ENCODE data around the gene MBNL1.

MBNL1 gene

GRCh38 chr3:152278756-152279427, 10.2 kb downstream of the MBNL1 start:
- DNase-seq = no peak

GRCh38 chr3:152279479-152279878, 10.8 kb downstream of the MBNL1 start:
- DNase-seq = no peak

GRCh38 chr3:152280539-152280938, 11.8 kb downstream of the MBNL1 start:
- no peak for DNase-seq

- DNase-seq = no peak
Measured at GRCh38 chr3:152281133-152281713, 12.5 kb downstream of the MBNL1 start.

GRCh38 chr3:152282813-152283212, 14.1 kb downstream of the MBNL1 start:
- DNase-seq = no peak

GRCh38 chr3:152283492-152284381, 15.0 kb downstream of the MBNL1 start:
- DNase-seq = no peak

GRCh38 chr3:152284906-152285305, 16.2 kb downstream of the MBNL1 start:
- DNase-seq = no peak

- DNase-seq = no peak
Measured at GRCh38 chr3:152285509-152285908, 16.8 kb downstream of the MBNL1 start.

- no peak for DNase-seq
Measured at GRCh38 chr3:152287898-152288576, 19.3 kb downstream of the MBNL1 start.

GRCh38 chr3:152288681-152289080, 20.0 kb downstream of the MBNL1 start:
- DNase-seq = no peak

- no peak for DNase-seq
Measured at GRCh38 chr3:152289708-152290107, 21.0 kb downstream of the MBNL1 start.

- DNase-seq = no peak
Measured at GRCh38 chr3:152290374-152290773, 21.6 kb downstream of the MBNL1 start.

- no peak for DNase-seq
Measured at GRCh38 chr3:152291238-152291637, 22.5 kb downstream of the MBNL1 start.

- DNase-seq = no peak
Measured at GRCh38 chr3:152291649-152292066, 22.9 kb downstream of the MBNL1 start.

- DNase-seq = no peak
Measured at GRCh38 chr3:152292366-152292765, 23.6 kb downstream of the MBNL1 start.

GRCh38 chr3:152293347-152294006, 24.7 kb downstream of the MBNL1 start:
- no peak for DNase-seq

GRCh38 chr3:152295344-152295743, 26.6 kb downstream of the MBNL1 start:
- no peak for DNase-seq

- no peak for DNase-seq
Measured at GRCh38 chr3:152295806-152296205, 27.1 kb downstream of the MBNL1 start.

GRCh38 chr3:152296382-152296781, 27.7 kb downstream of the MBNL1 start:
- DNase-seq = no peak

GRCh38 chr3:152296971-152297370, 28.2 kb downstream of the MBNL1 start:
- no peak for DNase-seq

- peak; percentile 35 for DNase-seq
Measured at GRCh38 chr3:152298393-152299248, 29.9 kb downstream of the MBNL1 start.

Measured in activated CD4-positive, alpha-beta T cell treated with anti-CD3 and anti-CD28 coated beads, Interleukin-2, amount 50 U/mL, for 1 hour (primary cell).